ENCODE results near the gene TMEM119. TPM values are rescaled to one million over a fixed set of nuclear protein-coding genes. Genes with fewer than 3 reads are reported as not detected.

Gene TMEM119
- polyA plus RNA-seq, 1 donor = 14.6 TPM

- no peaks in the 10 kb centered on the region for H3K27me3 ChIP-seq (ENCODE audit: control insufficient read depth, insufficient read depth, low read length)
- peaks cover 4% of the 10 kb centered on the region for H3K4me1 ChIP-seq (ENCODE audit: control insufficient read depth, insufficient read depth, low read length)
- DNase-seq = no peak
- H3K36me3 ChIP-seq (ENCODE audit: control insufficient read depth, insufficient read depth, low read length) = peaks cover 20% of the 10 kb centered on the region
- H3K4me3 ChIP-seq (ENCODE audit: low read length) = no peak overlapping the region
- WGBS (ENCODE audit: insufficient coverage, low lambda C conversion rate) = 89% methylated on average over 3 of the region's 5 CpGs
- H3K9me3 ChIP-seq (ENCODE audit: control insufficient read depth, low read depth, low read length) = no peaks in the 10 kb centered on the region
- no peak overlapping the region for H3K27ac ChIP-seq (ENCODE audit: low read length)
These were observed 44.1 kb downstream of the TMEM119 start for GRCh38 chr12:108553799-108554198.

GRCh38 chr12:108551535-108551934 lies 46.3 kb downstream of the TMEM119 start:
- Histone ChIP-seq H3K4me1 (ENCODE audit: control insufficient read depth, insufficient read depth, low read length) (no peaks in the 10 kb centered on the region), H3K9me3 (ENCODE audit: control insufficient read depth, low read depth, low read length) (no peaks in the 10 kb centered on the region), H3K27me3 (ENCODE audit: control insufficient read depth, insufficient read depth, low read length) (no peaks in the 10 kb centered on the region), H3K36me3 (ENCODE audit: control insufficient read depth, insufficient read depth, low read length) (peaks cover 25% of the 10 kb centered on the region), H3K27ac (ENCODE audit: low read length) (no peak overlapping the region), H3K4me3 (ENCODE audit: low read length) (no peak overlapping the region)
- 91% methylated on average over 5 of the region's 5 CpGs for WGBS (ENCODE audit: insufficient coverage, low lambda C conversion rate)
- DNase-seq = no peak

DNA sequence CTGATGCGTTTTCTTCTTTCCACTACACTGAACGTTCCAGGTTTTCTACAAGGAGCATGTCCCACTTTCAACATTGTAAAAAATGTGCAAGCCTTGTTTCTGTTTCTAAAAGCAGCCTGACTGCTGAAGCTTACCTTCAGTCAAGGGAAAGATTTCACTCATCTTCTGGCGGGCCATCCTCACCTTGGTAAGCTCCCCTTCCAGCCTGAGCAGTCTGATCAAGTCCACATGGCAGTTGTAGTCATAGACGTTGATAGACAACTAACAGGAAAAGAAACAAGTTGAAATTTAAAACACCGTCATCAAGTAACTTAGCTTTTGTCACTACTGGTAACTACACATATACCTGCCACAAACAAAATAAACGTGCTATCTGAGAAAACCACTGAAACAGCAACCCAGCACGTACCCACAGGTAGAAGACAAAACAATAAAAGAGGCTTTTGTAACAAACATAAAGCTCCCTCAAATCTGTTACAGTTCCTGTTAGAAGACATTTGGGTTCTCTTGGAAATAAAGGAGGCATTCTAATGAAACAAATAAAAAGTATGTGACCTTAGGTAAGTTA lies 48.8 kb downstream of the TMEM119 start:
- Histone ChIP-seq H3K9me3 (ENCODE audit: control insufficient read depth, low read depth, low read length) (no peaks in the 10 kb centered on the region), H3K27me3 (ENCODE audit: control insufficient read depth, insufficient read depth, low read length) (no peaks in the 10 kb centered on the region), H3K27ac (ENCODE audit: low read length) (no peak overlapping the region), H3K36me3 (ENCODE audit: control insufficient read depth, insufficient read depth, low read length) (peaks cover 44% of the 10 kb centered on the region), H3K4me1 (ENCODE audit: control insufficient read depth, insufficient read depth, low read length) (no peaks in the 10 kb centered on the region), H3K4me3 (ENCODE audit: low read length) (no peak overlapping the region)
- WGBS (ENCODE audit: insufficient coverage, low lambda C conversion rate) = 80% methylated on average over 4 of the region's 7 CpGs
- no peak for DNase-seq

DNA sequence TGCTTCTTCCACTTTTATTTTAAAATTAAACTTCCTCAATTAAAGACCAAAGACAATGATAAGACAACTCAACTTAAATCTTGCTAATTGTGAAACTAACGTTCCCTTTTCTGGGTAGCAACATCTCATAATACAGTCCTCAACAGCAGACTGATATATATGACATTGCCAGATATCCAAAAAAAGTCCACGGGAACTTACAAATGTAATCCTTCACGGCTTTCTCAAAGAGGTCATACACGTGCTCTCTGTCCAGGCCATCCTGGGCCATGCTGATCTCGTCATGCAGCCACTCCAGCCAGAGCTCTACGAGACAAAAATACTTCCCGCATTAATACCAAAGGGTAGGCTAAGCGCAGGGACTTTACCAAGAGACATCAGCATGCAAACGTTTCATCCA lies 50.2 kb downstream of the TMEM119 start:
- 100% methylated on average over 2 of the region's 9 CpGs for WGBS (ENCODE audit: insufficient coverage, low lambda C conversion rate)

DNA sequence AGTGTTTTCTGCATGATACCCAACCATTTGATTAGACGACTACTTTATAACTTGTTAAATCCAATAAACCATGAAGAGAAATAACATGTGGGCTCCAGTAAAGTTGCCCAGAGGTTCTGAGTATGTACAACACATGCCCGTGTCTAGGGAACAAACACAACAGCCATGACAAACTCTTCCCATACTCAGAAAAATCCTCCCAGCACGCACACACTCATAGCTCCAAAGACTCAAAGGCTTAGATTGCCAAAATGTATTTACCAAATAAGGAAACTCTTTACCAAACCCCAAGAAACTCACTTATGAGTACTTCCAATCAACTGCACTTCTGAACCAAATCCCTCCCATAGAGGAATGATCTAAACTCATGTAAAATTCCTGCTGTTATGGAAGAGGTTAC lies 54.2 kb downstream of the TMEM119 start:
- no peak for DNase-seq
- no CpG with 5 or more reads among the region's 3 CpGs for WGBS (ENCODE audit: insufficient coverage, low lambda C conversion rate)
- peaks cover 70% of the 10 kb centered on the region for H3K36me3 ChIP-seq (ENCODE audit: control insufficient read depth, insufficient read depth, low read length)

More for the DNA sequence above, 50.2 kb downstream of the TMEM119 start:
- no peaks in the 10 kb centered on the region for H3K4me1 ChIP-seq (ENCODE audit: control insufficient read depth, insufficient read depth, low read length)
- no peak overlapping the region for H3K27ac ChIP-seq (ENCODE audit: low read length)
- no peaks in the 10 kb centered on the region for H3K27me3 ChIP-seq (ENCODE audit: control insufficient read depth, insufficient read depth, low read length)
- H3K9me3 ChIP-seq (ENCODE audit: control insufficient read depth, low read depth, low read length) = no peaks in the 10 kb centered on the region
- peaks cover 57% of the 10 kb centered on the region for H3K36me3 ChIP-seq (ENCODE audit: control insufficient read depth, insufficient read depth, low read length)
- no peak overlapping the region for H3K4me3 ChIP-seq (ENCODE audit: low read length)
- DNase-seq = no peak

GRCh38 chr12:108542320-108542719 lies 55.6 kb downstream of the TMEM119 start:
- H3K27me3 ChIP-seq (ENCODE audit: control insufficient read depth, insufficient read depth, low read length) = no peaks in the 10 kb centered on the region
- H3K4me3 ChIP-seq (ENCODE audit: low read length) = no peak overlapping the region
- H3K36me3 ChIP-seq (ENCODE audit: control insufficient read depth, insufficient read depth, low read length) = peaks cover 70% of the 10 kb centered on the region
- no peak for DNase-seq
- WGBS (ENCODE audit: insufficient coverage, low lambda C conversion rate) = no CpG with 5 or more reads among the region's 4 CpGs
- no peaks in the 10 kb centered on the region for H3K4me1 ChIP-seq (ENCODE audit: control insufficient read depth, insufficient read depth, low read length)
- H3K27ac ChIP-seq (ENCODE audit: low read length) = no peak overlapping the region
- H3K9me3 ChIP-seq (ENCODE audit: control insufficient read depth, low read depth, low read length) = no peaks in the 10 kb centered on the region

More for the DNA sequence above, 54.2 kb downstream of the TMEM119 start:
- Histone ChIP-seq H3K9me3 (ENCODE audit: control insufficient read depth, low read depth, low read length) (no peaks in the 10 kb centered on the region), H3K4me3 (ENCODE audit: low read length) (no peak overlapping the region), H3K27me3 (ENCODE audit: control insufficient read depth, insufficient read depth, low read length) (no peaks in the 10 kb centered on the region), H3K4me1 (ENCODE audit: control insufficient read depth, insufficient read depth, low read length) (no peaks in the 10 kb centered on the region), H3K27ac (ENCODE audit: low read length) (no peak overlapping the region)

Other genes with a start within 250 kb of the TMEM119 start
- gene FICD, start 82.8 kb downstream of the TMEM119 start, polyA plus RNA-seq = 2.5 TPM
- gene SART3, start 36.9 kb downstream of the TMEM119 start, polyA plus RNA-seq = 52.7 TPM
- gene ISCU, start 35.5 kb downstream of the TMEM119 start, polyA plus RNA-seq = 103 TPM
- gene SELPLG, start 35.8 kb upstream of the TMEM119 start, polyA plus RNA-seq = 5.6 TPM
- 68.4 TPM for gene CORO1C, start 133.4 kb upstream of the TMEM119 start, polyA plus RNA-seq

All from large intestine (tissue), 3 donors.